Left ventricle myocardium inferior (tissue), 1 donor: ENCODE results near the gene MVK. TPM values are rescaled to one million over a fixed set of nuclear protein-coding genes. Genes with fewer than 3 reads are reported as not detected.

Experiments used
- DNase-seq: peaks from one replicate; pipeline ENCODE4 v3.0.0-alpha.2; 2020
- H3K27ac ChIP-seq: fragments of 200-600 bp; replicated peaks from 2 replicates; pipeline ENCODE4 v1.8.0; 2021
- H3K27me3 ChIP-seq: fragments of 200-600 bp; 2 replicates; pipeline ENCODE4 v1.8.0; 2021; ENCODE audit warnings: low read depth
- H3K36me3 ChIP-seq: fragments of 200-600 bp; 2 replicates; pipeline ENCODE4 v1.8.0; 2021
- H3K4me1 ChIP-seq: fragments of 200-600 bp; 2 replicates; pipeline ENCODE4 v1.8.0; 2021
- H3K4me3 ChIP-seq: fragments of 200-600 bp; 2 replicates; pipeline ENCODE4 v1.8.0; 2021; ENCODE audit warnings: mild to moderate bottlenecking, moderate library complexity
- H3K9me3 ChIP-seq: fragments of 200-600 bp; replicated peaks from 2 replicates; pipeline ENCODE4 v1.8.0; 2021
- intact Hi-C: fragments of 100-400 bp; cut with micrococcal nuclease; formaldehyde crosslinking; loops from one replicate; pipeline ENCODE4 v1.11.0; 2022
- total RNA-seq: library from RNA; stranded (reverse); fragmentation: NEBNext Ultra II Directional; extraction: Animal tissue kit (Norgen Biotek cat#: 25700); gene quantifications from one replicate; pipeline ENCODE4 v1.2.1, GENCODE V29; 2021
- TF ChIP-seq, protein P1 (sequence below): fragments of 200-600 bp; IDR thresholded peaks from 2 replicates; pipeline ENCODE4 v1.8.0; 2021; ENCODE audit warnings: antibody characterized with exemption, mild to moderate bottlenecking, borderline replicate concordance
- donor health status: DM: no; HTN: yes; CAD: no; lungs with severe emphysema.

MVK gene
- total RNA-seq, 1 donor from 2014 or later = 8.4 TPM

GRCh38 chr12:109572506-109572845 is 1.1 kb upstream of the MVK start:
- intact Hi-C loops = no loop called here
- peak overlapping the region; percentile 90 for H3K27ac ChIP-seq
- H3K4me3 ChIP-seq = peak overlapping the region; percentile 84
- no peak for DNase-seq
- peaks cover 44% of the 10 kb centered on the region for H3K4me1 ChIP-seq
- H3K27me3 ChIP-seq = no peaks in the 10 kb centered on the region
- no peaks in the 10 kb centered on the region for H3K9me3 ChIP-seq
- TF ChIP-seq, protein P1, sequence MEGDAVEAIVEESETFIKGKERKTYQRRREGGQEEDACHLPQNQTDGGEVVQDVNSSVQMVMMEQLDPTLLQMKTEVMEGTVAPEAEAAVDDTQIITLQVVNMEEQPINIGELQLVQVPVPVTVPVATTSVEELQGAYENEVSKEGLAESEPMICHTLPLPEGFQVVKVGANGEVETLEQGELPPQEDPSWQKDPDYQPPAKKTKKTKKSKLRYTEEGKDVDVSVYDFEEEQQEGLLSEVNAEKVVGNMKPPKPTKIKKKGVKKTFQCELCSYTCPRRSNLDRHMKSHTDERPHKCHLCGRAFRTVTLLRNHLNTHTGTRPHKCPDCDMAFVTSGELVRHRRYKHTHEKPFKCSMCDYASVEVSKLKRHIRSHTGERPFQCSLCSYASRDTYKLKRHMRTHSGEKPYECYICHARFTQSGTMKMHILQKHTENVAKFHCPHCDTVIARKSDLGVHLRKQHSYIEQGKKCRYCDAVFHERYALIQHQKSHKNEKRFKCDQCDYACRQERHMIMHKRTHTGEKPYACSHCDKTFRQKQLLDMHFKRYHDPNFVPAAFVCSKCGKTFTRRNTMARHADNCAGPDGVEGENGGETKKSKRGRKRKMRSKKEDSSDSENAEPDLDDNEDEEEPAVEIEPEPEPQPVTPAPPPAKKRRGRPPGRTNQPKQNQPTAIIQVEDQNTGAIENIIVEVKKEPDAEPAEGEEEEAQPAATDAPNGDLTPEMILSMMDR = no peak
- H3K36me3 ChIP-seq = peaks cover 42% of the 10 kb centered on the region

DNA sequence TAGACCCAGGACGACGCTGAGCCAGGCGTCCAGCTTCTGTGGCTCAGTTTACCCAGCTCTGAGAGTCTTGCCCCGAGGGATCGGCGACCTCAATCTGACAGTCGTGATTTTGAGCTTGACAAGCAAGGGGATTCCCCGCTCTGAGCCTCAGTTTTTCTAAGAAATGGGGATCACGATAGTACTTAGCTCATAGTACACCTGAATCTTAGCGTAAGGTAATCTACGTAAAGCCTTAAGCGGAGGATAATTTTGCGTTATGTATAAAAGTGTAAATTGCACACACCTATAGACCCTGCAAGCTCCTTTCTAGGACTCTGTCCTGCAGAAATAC is 285 bp downstream of the MVK start:
- intact Hi-C loops = no loop called here
- peaks cover 44% of the 10 kb centered on the region for H3K36me3 ChIP-seq

GRCh38 chr12:109575683-109576082 is 2.1 kb downstream of the MVK start:
- no peak overlapping the region for H3K4me3 ChIP-seq
- peaks cover 52% of the 10 kb centered on the region for H3K36me3 ChIP-seq
- H3K27ac ChIP-seq = no peak overlapping the region
- peaks cover 29% of the 10 kb centered on the region for H3K4me1 ChIP-seq
- DNase-seq = no peak
- intact Hi-C loops = no loop called here
- no peaks in the 10 kb centered on the region for H3K9me3 ChIP-seq
- H3K27me3 ChIP-seq = no peaks in the 10 kb centered on the region
- TF ChIP-seq, protein P1 = no peak

More for the DNA sequence above, 285 bp downstream of the MVK start:
- DNase-seq = no peak
- H3K9me3 ChIP-seq = no peaks in the 10 kb centered on the region
- H3K27ac ChIP-seq = peak overlapping the region; percentile 72
- no peaks in the 10 kb centered on the region for H3K27me3 ChIP-seq
- peak overlapping the region; percentile 84 for H3K4me3 ChIP-seq
- TF ChIP-seq, protein P1 = no peak
- peaks cover 44% of the 10 kb centered on the region for H3K4me1 ChIP-seq

DNA sequence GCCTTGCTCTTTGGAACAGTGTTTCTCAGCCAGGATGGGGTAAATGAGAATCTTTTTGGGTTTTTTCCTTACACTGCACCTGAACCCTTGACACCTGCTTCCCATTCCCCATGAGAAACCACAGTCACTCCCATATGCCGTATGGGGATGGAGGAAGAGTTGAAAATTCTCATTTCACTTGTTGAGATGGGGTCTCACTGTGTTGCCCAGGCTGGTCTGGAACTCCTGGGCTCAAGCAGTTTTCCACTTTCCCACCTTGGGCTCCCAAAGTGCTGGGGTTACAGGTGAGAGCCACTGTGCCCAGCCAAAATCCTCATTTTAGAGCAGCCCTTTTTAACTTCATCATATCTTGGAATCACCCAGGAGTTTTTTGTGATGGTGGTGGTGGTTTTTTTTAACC is 3.7 kb downstream of the MVK start:
- Histone ChIP-seq H3K4me3 (no peak overlapping the region), H3K27me3 (no peaks in the 10 kb centered on the region), H3K36me3 (peaks cover 68% of the 10 kb centered on the region)

GRCh38 chr12:109578330-109578927 is 4.8 kb downstream of the MVK start:
- no peak for DNase-seq
- intact Hi-C loops = no loop called here
- Histone ChIP-seq H3K27me3 (no peaks in the 10 kb centered on the region), H3K4me3 (no peak overlapping the region), H3K9me3 (no peaks in the 10 kb centered on the region), H3K4me1 (peaks cover 13% of the 10 kb centered on the region), H3K27ac (no peak overlapping the region), H3K36me3 (peaks cover 74% of the 10 kb centered on the region)
- TF ChIP-seq, protein P1 = no peak

More for the DNA sequence above, 3.7 kb downstream of the MVK start:
- no peak for DNase-seq
- Histone ChIP-seq H3K4me1 (peaks cover 22% of the 10 kb centered on the region), H3K9me3 (no peaks in the 10 kb centered on the region), H3K27ac (no peak overlapping the region)
- TF ChIP-seq, protein P1 = no peak
- intact Hi-C loops = no loop called here
